ENCODE data around the gene DNM3. TPM values are rescaled to one million over a fixed set of nuclear protein-coding genes. Genes with fewer than 3 reads are reported as not detected.

DNM3 gene
- total RNA-seq, 6 donors from 2014 or later = 7.1 to 30.4 (median 10.3) TPM

DNA sequence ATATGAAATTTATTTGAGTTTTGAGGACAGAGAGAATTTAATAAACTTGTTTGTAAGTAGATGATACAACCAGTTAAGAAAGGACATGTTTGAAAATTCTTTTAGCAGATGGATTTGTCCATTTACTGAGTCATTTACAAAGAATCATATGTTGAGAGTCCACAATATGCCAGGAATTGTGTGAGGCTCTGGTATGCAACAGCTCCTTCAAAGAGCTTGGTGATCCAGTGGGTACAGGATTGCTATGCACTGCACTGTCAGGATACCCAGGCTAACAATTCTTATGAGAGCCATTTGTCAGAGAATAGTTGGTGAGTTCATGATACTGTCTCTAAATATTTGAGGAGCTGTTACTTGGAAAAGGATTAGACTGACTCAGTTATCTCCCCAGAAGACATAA lies 11.0 kb downstream of the DNM3 start:
- no peak for DNase-seq
- H3K4me1 ChIP-seq = no peaks in the 10 kb centered on the region
- no peaks in the 10 kb centered on the region for H3K27me3 ChIP-seq
- no peaks in the 10 kb centered on the region for H3K36me3 ChIP-seq
- TF ChIP-seq POLR2AphosphoS5 (IDR thresholded peaks at IDR 0.05) = no peak
- H3K27ac ChIP-seq = no peak overlapping the region
- ATAC-seq (ENCODE audit: low FRiP score in 2 of 2) = no peak
- H3K4me3 ChIP-seq = no peak overlapping the region
- H3K9me3 ChIP-seq = no peaks in the 10 kb centered on the region

DNA sequence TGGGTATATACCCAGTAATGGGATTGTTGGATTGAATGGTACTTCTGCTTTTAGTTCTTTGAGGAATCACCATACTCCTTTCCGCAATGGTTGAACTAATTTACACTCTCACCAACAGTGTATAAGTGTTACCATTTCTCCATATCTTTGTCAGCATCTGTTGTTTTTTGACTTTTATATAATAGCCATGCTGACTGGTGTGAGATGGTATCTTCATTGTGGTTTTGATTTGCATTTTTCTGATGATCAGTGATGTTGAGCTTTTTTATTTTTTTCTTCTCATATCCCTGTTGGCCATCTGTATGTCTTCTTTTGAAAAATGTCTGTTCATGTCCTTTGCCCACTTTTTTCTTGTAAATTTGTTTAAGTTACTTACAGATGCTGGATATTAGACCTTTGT lies 14.1 kb downstream of the DNM3 start:
- TF ChIP-seq POLR2A (IDR thresholded peaks at IDR 0.05) (no peak), POLR2AphosphoS5 (IDR thresholded peaks at IDR 0.05) (no peak), EP300 (IDR thresholded peaks at IDR 0.05) (no peak), CTCF (IDR thresholded peaks at IDR 0.05) (no peak)
- 89 to 90% methylated on average over 1 of the region's 1 CpG for WGBS, 2 donors

GRCh38 chr1:171858696-171859095 lies 17.4 kb downstream of the DNM3 start:
- H3K27ac ChIP-seq = no peak overlapping the region
- ATAC-seq (ENCODE audit: low FRiP score in 2 of 2) (no peak), DNase-seq (no peak)
- TF ChIP-seq CTCF (IDR thresholded peaks at IDR 0.05) (no peak), POLR2AphosphoS5 (IDR thresholded peaks at IDR 0.05) (no peak), POLR2A (IDR thresholded peaks at IDR 0.05) (no peak), EP300 (IDR thresholded peaks at IDR 0.05) (no peak)
- H3K4me3 ChIP-seq = no peak overlapping the region
- H3K4me1 ChIP-seq = no peaks in the 10 kb centered on the region
- H3K9me3 ChIP-seq = peaks cover 0 to 6% (median 0%) of the 10 kb centered on the region in 4 donors
- WGBS, 2 donors = 71 to 78% methylated on average over 3 of the region's 3 CpGs
- H3K36me3 ChIP-seq = no peaks in the 10 kb centered on the region
- H3K27me3 ChIP-seq = no peaks in the 10 kb centered on the region

More for the DNA sequence above, 14.1 kb downstream of the DNM3 start:
- Histone ChIP-seq H3K9me3 (peaks cover 0 to 6% (median 0%) of the 10 kb centered on the region in 4 donors), H3K27me3 (no peaks in the 10 kb centered on the region), H3K27ac (no peak overlapping the region), H3K36me3 (no peaks in the 10 kb centered on the region), H3K4me3 (no peak overlapping the region), H3K4me1 (no peaks in the 10 kb centered on the region)
- DNase-seq (no peak), ATAC-seq (ENCODE audit: low FRiP score in 2 of 2) (no peak)

DNA sequence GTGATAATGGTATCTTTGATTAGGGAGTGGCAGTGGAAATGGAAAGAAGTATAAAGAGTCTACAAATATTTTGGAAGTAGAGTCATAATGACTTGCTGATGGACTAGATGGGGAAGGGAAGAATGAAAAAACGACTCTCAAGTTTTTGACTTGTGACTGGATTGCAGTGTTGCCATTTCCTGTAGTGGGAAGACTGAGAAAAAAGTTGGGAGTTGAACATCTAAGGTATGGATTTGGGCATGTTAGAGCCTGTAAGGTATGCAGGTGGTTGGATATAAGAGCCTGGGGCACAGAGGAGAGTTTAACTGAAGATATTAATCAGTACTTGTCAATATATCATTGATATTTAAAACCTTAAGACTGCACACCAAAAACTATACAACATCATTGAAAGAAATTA lies 19.4 kb downstream of the DNM3 start:
- no peak for TF ChIP-seq CTCF (IDR thresholded peaks at IDR 0.05)
- no peak for TF ChIP-seq EP300 (IDR thresholded peaks at IDR 0.05)
- TF ChIP-seq POLR2A (IDR thresholded peaks at IDR 0.05) = no peak
- no peak for TF ChIP-seq POLR2AphosphoS5 (IDR thresholded peaks at IDR 0.05)
- ATAC-seq (ENCODE audit: low FRiP score in 2 of 2) (no peak), DNase-seq (no peak)
- Histone ChIP-seq H3K4me1 (no peaks in the 10 kb centered on the region), H3K36me3 (no peaks in the 10 kb centered on the region), H3K9me3 (peaks cover 0 to 6% (median 0%) of the 10 kb centered on the region in 4 donors), H3K27ac (no peak overlapping the region), H3K4me3 (no peak overlapping the region), H3K27me3 (no peaks in the 10 kb centered on the region)
- 71 to 95% methylated on average over 1 of the region's 1 CpG for WGBS, 2 donors

GRCh38 chr1:171863531-171863930 lies 22.2 kb downstream of the DNM3 start:
- Histone ChIP-seq H3K4me1 (peaks cover 2 to 8% (median 4%) of the 10 kb centered on the region in 4 donors), H3K9me3 (no peaks in the 10 kb centered on the region), H3K36me3 (no peaks in the 10 kb centered on the region), H3K4me3 (no peak overlapping the region), H3K27ac (no peak overlapping the region), H3K27me3 (no peaks in the 10 kb centered on the region)
- no peak for ATAC-seq (ENCODE audit: low FRiP score in 2 of 2)
- TF ChIP-seq CTCF (IDR thresholded peaks at IDR 0.05) (no peak), POLR2AphosphoS5 (IDR thresholded peaks at IDR 0.05) (no peak), EP300 (IDR thresholded peaks at IDR 0.05) (no peak), POLR2A (IDR thresholded peaks at IDR 0.05) (no peak)
- no peak for DNase-seq
- 84 to 91% methylated on average over 4 of the region's 4 CpGs for WGBS, 2 donors
